ENCODE measurements around the gene TMEM8B.
A peak's percentile ranks its signal among the peaks of the same experiment; 100 is the strongest.
"Not testable (repeated sequence)": the region's sequence is repeated elsewhere in the genome, so short reads cannot be mapped to it uniquely, and the experiment has no call there.

TMEM8B gene

DNA sequence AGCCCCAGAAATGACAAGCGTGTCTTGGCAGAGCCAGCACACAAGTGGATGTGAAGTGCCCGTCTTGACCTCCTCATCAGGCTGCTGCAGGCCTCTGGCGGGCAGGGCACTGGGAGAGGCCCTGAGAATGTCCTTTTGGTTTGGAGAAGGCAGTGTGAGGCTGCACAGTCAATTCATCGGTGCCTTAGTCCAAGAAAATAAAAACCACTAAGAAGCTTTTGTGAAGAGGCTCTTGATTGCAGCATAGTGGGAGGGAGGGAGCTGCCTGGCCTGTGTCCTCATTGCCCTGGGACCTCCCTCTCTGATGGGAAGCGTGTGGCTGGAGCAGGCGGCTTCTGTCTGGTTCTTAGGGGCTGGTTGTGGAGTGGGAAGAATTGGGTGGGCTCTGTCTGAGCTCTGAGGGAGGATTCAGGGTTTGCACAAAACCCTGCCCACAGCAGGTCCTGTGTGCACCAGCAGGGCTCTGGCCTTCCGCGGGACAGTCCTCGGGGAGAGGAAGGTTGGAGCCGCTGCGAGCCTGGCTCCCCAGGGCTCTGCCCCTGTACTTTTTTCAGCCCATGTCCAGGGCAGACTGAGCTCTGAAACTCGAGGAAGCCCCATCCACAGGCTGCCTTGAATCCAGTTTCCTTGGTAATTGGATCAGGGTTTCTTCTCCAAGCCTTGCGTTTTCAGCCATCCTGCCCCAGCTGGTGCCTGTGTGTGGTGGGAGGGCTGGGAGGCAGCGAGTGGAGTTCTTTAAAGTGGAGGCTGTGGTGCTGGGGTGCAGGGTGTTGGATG lies 78.1 kb downstream of the TMEM8B start:
- peak; percentile 83 for DNase-seq (ENCODE audit: low read depth)

GRCh38 chr9:35907711-35908503 lies 78.9 kb downstream of the TMEM8B start:
- DNase-seq (ENCODE audit: low read depth) = peak; percentile 64

GRCh38 chr9:35908504-35909125 lies 79.6 kb downstream of the TMEM8B start:
- DNase-seq (ENCODE audit: low read depth) = no peak

DNA sequence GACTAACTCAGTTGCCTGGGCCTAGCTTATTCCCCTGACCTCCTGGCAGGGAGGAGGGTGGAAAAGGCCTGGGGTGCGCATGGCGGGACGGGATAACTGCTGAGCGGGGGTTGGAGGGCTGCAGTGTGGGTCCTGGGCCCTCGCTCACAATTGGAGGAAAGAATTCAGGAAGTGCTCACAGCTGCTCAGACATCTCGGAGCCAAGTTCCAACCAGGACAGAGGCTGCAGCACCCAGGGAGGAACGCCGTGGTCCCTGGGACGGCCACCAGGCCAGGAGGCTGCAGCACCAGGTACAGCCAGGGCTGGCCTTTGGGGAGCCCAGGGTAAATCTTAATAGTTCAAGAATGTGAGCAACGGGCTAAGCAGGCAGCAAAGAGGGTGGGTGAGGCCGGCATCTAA lies 80.2 kb downstream of the TMEM8B start, which contains the start of gene SPAAR:
SPAAR (plus strand) TSS at position 217 of the 400 bp plus-strand sequence. CDS start 974 bp downstream, outside the sequence.
- no peak for DNase-seq (ENCODE audit: low read depth)

DNA sequence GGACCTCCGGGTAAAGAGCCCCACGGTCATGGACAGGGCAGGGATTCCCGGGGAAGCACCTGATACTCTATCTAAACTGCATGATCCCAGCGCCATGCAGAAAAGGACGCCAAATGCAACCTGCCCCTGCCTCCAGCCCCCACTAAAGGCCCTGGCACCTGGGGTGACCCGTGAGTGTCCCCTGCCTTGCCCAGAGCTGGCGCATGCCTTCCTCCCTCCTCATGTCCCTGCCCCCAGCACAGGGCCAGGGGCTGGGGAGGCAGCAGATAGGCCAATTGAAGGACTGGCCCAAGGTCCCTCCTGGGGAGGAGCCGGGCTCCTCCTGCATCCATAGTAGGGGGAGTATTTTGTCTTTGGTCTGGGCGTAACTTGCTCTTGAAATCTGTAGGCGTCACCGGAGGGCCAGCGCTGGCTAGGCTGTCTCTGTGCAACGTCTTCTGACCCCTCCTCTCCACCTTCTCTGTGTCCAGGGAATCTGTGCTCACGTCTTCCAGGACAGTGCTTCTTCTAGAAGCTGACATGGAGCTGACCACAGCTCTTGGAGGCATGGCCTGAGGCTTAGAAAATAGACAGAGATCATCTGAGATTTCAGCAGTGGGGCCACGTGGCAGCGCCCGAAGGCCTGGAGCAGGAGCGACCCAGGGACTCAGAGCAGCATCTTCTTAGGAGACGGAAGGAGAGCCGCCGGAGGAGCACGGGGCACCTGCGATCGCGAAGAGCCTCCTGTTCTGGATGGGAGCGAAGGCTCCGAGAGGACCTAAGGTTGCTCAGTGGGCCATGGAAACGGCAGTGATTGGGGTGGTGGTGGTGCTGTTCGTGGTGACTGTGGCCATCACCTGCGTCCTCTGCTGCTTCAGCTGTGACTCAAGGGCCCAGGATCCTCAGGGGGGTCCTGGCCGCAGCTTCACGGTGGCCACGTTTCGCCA lies 80.9 kb downstream of the TMEM8B start:
- DNase-seq (ENCODE audit: low read depth) = no peak

DNA sequence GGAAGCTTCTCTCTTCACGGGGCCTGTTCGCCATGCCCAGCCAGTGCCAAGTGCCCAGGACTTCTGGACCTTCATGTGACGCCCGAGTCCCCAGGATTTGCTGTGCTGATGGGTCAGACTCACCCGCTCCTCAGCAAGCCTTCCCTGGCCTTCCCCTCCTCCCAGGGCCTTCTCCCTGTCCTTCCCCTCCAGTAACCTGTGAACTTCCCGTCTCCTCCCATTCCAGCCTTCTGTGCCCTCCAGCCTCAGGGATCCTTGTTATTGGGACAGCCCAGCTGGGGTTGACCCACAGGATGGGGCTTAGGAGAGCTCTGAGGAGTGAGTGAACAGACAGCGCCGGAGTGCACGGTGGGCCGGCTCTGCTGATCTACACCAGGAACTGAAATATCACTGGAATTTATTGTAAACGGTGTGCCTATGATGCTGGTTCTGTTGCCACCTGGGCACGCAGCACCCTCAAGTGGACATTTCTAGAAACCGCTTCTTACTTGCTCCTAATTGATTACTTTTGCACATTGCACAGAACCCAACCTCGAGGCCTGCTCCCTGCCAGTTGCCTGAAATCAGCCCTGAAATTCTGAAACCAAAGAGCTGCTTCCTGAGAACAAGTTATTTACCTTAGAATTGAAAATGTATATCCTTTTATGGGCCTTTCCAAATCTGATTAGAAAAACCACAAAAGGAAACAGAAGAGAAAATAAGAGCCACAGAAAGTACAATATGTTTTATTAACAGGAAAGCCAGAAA lies 81.8 kb downstream of the TMEM8B start:
- peak; percentile 35 for DNase-seq (ENCODE audit: low read depth)

GRCh38 chr9:35911690-35912089 lies 82.7 kb downstream of the TMEM8B start:
- no peak for DNase-seq (ENCODE audit: low read depth)

DNA sequence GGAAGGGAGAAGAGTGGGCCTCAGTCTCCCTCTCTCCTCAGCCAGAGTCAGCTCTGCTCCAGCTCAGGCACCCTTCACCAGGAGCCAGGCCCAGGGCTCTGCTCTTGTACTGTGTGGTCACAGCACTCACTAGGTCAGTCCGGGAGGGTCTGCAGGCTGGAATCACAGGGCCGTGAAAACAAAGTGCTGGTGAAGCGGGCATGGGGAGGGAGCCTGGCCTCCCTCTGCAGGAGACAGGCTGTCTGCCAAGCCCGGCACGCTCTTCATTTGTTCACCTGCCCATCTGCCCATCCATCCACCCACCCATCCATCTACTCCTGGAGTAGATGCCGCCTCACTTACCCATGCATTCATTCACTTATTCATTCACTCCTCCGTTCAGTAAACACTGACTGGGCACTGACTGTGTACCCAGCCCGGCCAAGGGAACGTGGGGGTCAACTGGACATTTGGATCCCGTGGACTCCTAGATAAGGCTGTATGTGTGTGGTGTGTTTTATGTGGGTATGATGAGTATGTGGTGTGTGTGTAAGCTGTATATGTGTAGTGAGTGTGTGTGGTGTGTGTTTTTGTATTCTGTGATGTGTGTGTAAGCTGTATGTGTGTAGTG lies 83.9 kb downstream of the TMEM8B start:
- DNase-seq (ENCODE audit: low read depth) = no peak

DNA sequence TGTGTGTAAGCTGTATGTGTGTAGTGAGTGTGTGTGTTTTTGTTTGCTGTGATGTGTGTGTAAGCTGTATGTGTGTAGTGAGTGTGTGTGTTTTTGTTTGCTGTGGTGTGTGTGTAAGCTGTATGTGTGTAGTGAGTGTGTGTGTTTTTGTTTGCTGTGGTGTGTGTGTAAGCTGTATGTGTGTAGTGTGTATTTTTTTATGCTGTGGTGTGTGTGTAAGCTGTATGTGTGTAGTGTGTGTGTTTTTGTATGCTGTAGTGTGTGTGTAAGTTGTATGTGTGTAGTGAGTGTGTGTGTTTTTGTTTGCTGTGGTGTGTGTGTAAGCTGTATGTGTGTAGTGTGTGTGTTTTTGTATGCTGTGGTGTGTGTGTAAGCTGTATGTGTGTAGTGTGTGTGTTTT lies 84.4 kb downstream of the TMEM8B start:
- not testable (repeated sequence) for DNase-seq (ENCODE audit: low read depth)

GRCh38 chr9:35914301-35914807 lies 85.3 kb downstream of the TMEM8B start:
- DNase-seq (ENCODE audit: low read depth) = no peak

Data from stromal cell of bone marrow (primary cell).